HepG2 (cell line): Measurements from ENCODE around the gene BZW1.

ENCODE experiments used
- ASH2L ChIP-seq: fragments of 300-600, 200-600 bp; sonication (generic); IDR thresholded peaks from 2 replicates; pipeline ENCODE4 v1.7.0; 2017; ENCODE audit warnings: low read depth, mild to moderate bottlenecking, moderate library complexity, mixed read lengths, low read length; ENCODE audit not compliant: insufficient read length
- FOXM1 ChIP-seq: sonication (generic); formaldehyde crosslinking; IDR thresholded peaks from 2 replicates; pipeline ENCODE4 v1.5.0; 2020; ENCODE audit warnings: missing genetic modification reagents
- GATAD2A ChIP-seq: IDR thresholded peaks from 2 replicates; pipeline ENCODE4 v1.6.1; 2016
- NCOA5 ChIP-seq: sonication (generic); formaldehyde crosslinking; IDR thresholded peaks from 2 replicates; pipeline ENCODE4 v1.4.0; 2020; ENCODE audit warnings: missing genetic modification reagents
- ZBTB40 ChIP-seq, 2 experiments: fragments of 450-650 bp in 1 of 2; sonication (generic) in 1 of 2; formaldehyde crosslinking in 1 of 2; IDR thresholded peaks; 2 replicates each; pipeline versions ENCODE4 v1.6.1 to v1.8.0; 2016 to 2022; ENCODE audit warnings: antibody characterized with exemption in 1 of 2, mild to moderate bottlenecking in 1 of 2, missing genetic modification reagents in 1 of 2
- ZNF407 ChIP-seq: sonication (generic); formaldehyde crosslinking; IDR thresholded peaks from one replicate; pipeline ENCODE4 v1.5.1; 2020; ENCODE audit warnings: mild to moderate bottlenecking, missing genetic modification reagents; ENCODE audit errors: not compliant biosample characterization
- ZSCAN12 ChIP-seq: sonication (generic); formaldehyde crosslinking; IDR thresholded peaks from 2 replicates; pipeline ENCODE4 v1.9.0; 2021; ENCODE audit warnings: mild to moderate bottlenecking, missing genetic modification reagents
- TF ChIP-seq, protein P1 (sequence below): sonication (generic); formaldehyde crosslinking; IDR thresholded peaks from 2 replicates; pipeline ENCODE4 v1.5.1; 2020; ENCODE audit warnings: missing genetic modification reagents, mild to moderate bottlenecking, borderline replicate concordance
- TF ChIP-seq, protein P2 (sequence below): sonication (generic); formaldehyde crosslinking; IDR thresholded peaks from 2 replicates; pipeline ENCODE4 v1.5.0; 2020; ENCODE audit warnings: mild to moderate bottlenecking, missing genetic modification reagents, moderate library complexity
- TF ChIP-seq, protein P3 (sequence below): sonication (generic); formaldehyde crosslinking; IDR thresholded peaks from 2 replicates; pipeline ENCODE4 v1.8.1; 2022; ENCODE audit warnings: low read depth, mild to moderate bottlenecking, missing genetic modification reagents

GRCh38 chr2:200770847-200771246 lies 40.9 kb upstream of the BZW1 start:
- TF ChIP-seq, protein P1, sequence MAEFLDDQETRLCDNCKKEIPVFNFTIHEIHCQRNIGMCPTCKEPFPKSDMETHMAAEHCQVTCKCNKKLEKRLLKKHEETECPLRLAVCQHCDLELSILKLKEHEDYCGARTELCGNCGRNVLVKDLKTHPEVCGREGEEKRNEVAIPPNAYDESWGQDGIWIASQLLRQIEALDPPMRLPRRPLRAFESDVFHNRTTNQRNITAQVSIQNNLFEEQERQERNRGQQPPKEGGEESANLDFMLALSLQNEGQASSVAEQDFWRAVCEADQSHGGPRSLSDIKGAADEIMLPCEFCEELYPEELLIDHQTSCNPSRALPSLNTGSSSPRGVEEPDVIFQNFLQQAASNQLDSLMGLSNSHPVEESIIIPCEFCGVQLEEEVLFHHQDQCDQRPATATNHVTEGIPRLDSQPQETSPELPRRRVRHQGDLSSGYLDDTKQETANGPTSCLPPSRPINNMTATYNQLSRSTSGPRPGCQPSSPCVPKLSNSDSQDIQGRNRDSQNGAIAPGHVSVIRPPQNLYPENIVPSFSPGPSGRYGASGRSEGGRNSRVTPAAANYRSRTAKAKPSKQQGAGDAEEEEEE = no peak
- TF ChIP-seq, protein P2, sequence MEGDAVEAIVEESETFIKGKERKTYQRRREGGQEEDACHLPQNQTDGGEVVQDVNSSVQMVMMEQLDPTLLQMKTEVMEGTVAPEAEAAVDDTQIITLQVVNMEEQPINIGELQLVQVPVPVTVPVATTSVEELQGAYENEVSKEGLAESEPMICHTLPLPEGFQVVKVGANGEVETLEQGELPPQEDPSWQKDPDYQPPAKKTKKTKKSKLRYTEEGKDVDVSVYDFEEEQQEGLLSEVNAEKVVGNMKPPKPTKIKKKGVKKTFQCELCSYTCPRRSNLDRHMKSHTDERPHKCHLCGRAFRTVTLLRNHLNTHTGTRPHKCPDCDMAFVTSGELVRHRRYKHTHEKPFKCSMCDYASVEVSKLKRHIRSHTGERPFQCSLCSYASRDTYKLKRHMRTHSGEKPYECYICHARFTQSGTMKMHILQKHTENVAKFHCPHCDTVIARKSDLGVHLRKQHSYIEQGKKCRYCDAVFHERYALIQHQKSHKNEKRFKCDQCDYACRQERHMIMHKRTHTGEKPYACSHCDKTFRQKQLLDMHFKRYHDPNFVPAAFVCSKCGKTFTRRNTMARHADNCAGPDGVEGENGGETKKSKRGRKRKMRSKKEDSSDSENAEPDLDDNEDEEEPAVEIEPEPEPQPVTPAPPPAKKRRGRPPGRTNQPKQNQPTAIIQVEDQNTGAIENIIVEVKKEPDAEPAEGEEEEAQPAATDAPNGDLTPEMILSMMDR (CRISPR knock-in tag) = no peak
- no peak for TF ChIP-seq FOXM1 (CRISPR knock-in tag)
- TF ChIP-seq ZBTB40 (IDR thresholded peaks at IDR 0.05) = no peak
- TF ChIP-seq ZBTB40 (CRISPR knock-in tag; IDR thresholded peaks at IDR 0.05) = no peak
- no peak for TF ChIP-seq ZNF407 (CRISPR knock-in tag)
- no peak for TF ChIP-seq NCOA5 (CRISPR knock-in tag)
- TF ChIP-seq ASH2L = no peak
- no peak for TF ChIP-seq ZSCAN12 (CRISPR knock-in tag)
- TF ChIP-seq, protein P3, sequence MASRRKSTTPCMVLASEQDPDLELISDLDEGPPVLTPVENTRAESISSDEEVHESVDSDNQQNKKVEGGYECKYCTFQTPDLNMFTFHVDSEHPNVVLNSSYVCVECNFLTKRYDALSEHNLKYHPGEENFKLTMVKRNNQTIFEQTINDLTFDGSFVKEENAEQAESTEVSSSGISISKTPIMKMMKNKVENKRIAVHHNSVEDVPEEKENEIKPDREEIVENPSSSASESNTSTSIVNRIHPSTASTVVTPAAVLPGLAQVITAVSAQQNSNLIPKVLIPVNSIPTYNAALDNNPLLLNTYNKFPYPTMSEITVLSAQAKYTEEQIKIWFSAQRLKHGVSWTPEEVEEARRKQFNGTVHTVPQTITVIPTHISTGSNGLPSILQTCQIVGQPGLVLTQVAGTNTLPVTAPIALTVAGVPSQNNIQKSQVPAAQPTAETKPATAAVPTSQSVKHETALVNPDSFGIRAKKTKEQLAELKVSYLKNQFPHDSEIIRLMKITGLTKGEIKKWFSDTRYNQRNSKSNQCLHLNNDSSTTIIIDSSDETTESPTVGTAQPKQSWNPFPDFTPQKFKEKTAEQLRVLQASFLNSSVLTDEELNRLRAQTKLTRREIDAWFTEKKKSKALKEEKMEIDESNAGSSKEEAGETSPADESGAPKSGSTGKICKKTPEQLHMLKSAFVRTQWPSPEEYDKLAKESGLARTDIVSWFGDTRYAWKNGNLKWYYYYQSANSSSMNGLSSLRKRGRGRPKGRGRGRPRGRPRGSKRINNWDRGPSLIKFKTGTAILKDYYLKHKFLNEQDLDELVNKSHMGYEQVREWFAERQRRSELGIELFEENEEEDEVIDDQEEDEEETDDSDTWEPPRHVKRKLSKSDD = no peak
- TF ChIP-seq GATAD2A = no peak
